Transverse colon (tissue), 4 donors: ENCODE data around the gene CAMTA1. TPM values are rescaled to one million over a fixed set of nuclear protein-coding genes. Genes with fewer than 3 reads are reported as not detected.
A peak's percentile ranks its signal among the peaks of the same experiment; 100 is the strongest.
"Not testable (repeated sequence)": the region's sequence is repeated elsewhere in the genome, so short reads cannot be mapped to it uniquely, and the experiment has no call there.

Source experiments
- DNase-seq: peaks from one replicate; pipeline ENCODE4 v3.0.0-alpha.2; 2019
- H3K27ac ChIP-seq, 4 donors: fragments of 200-600 bp; sonication (generic); 2 replicates each; pipeline ENCODE4 v1.5.1; 2016 to 2018; ENCODE audit warnings: inconsistent platforms in 4 of 4
- H3K27me3 ChIP-seq: fragments of 200-600 bp; sonication (generic); 2 replicates; pipeline ENCODE4 v1.5.1; 2017; ENCODE audit warnings: inconsistent platforms
- H3K36me3 ChIP-seq, 4 donors: fragments of 200-600 bp; sonication (generic); 2 replicates each; pipeline ENCODE4 v1.5.1; 2017 to 2019; ENCODE audit warnings: inconsistent platforms in 4 of 4
- H3K4me1 ChIP-seq, 4 donors: fragments of 200-600 bp; sonication (generic); 2 replicates each; pipeline ENCODE4 v1.5.1; 2017 to 2020; ENCODE audit warnings: inconsistent platforms in 4 of 4
- H3K4me3 ChIP-seq, 4 donors: fragments of 200-600 bp; sonication (generic); 1 replicate in 1 of 4; 2 replicates in 3 of 4; pipeline versions ENCODE4 v1.5.1 to v1.6.1; 2017 to 2019; ENCODE audit warnings: inconsistent platforms in 4 of 4
- H3K9me3 ChIP-seq, 2 donors: fragments of 200-600 bp; sonication (generic); 2 replicates each; pipeline ENCODE4 v1.5.1; 2017 to 2019; ENCODE audit warnings: inconsistent platforms in 2 of 2
- EP300 ChIP-seq: sonication (generic); formaldehyde crosslinking; IDR thresholded peaks from one replicate; pipeline ENCODE4 v1.6.1; 2017; ENCODE audit warnings: antibody characterized with exemption, low read depth
- POLR2AphosphoS5 ChIP-seq, 3 donors: sonication (generic); formaldehyde crosslinking; IDR thresholded peaks; one replicate each; pipeline ENCODE4 v1.6.1; 2016; ENCODE audit warnings: antibody characterized with exemption in 3 of 3
- WGBS, 2 donors: methylation state at CpG; one replicate each; pipeline ENCODE4 v1.1.5; 2018; ENCODE audit warnings: low coverage in 1 of 2; 5-methylcytosine and 5-hydroxymethylcytosine counted together
- in situ Hi-C, 4 donors: fragments of 200-750 bp; cut with MboI; loops; one replicate each; pipeline versions ENCODE4 v1.15.0 to v1.15.1; 2017; ENCODE audit warnings: low sequenced_read_pairs in 3 of 4, low pct_ligation_motif_present in 1 of 4, low pct_unique_long_range_greater_than_20kb in 1 of 4
- intact Hi-C: fragments of 100-400 bp; cut with DNase I; formaldehyde crosslinking; loops from one replicate; pipeline ENCODE4 v1.15.1; 2023; ENCODE audit warnings: low total_unique reads
- total RNA-seq, 4 donors: library from RNA; depleted of rRNA; stranded (reverse); fragments of >200 nt; gene quantifications; one replicate each; pipeline ENCODE4 v1.1.0, GENCODE V29; 2016
- TF ChIP-seq, protein P1 (sequence below), 5 experiments: fragments of 200-600 bp in 3 of 5; fragments of 450-650 bp in 2 of 5; sonication (generic) in 3 of 5; IDR thresholded peaks; 1 replicate in 2 of 5; 2 replicates in 3 of 5; pipeline ENCODE4 v1.5.1; 2016 to 2017; ENCODE audit warnings: antibody characterized with exemption in 5 of 5, inconsistent platforms in 3 of 5, mild to moderate bottlenecking in 2 of 5, moderate library complexity in 1 of 5

Gene CAMTA1, protein sequence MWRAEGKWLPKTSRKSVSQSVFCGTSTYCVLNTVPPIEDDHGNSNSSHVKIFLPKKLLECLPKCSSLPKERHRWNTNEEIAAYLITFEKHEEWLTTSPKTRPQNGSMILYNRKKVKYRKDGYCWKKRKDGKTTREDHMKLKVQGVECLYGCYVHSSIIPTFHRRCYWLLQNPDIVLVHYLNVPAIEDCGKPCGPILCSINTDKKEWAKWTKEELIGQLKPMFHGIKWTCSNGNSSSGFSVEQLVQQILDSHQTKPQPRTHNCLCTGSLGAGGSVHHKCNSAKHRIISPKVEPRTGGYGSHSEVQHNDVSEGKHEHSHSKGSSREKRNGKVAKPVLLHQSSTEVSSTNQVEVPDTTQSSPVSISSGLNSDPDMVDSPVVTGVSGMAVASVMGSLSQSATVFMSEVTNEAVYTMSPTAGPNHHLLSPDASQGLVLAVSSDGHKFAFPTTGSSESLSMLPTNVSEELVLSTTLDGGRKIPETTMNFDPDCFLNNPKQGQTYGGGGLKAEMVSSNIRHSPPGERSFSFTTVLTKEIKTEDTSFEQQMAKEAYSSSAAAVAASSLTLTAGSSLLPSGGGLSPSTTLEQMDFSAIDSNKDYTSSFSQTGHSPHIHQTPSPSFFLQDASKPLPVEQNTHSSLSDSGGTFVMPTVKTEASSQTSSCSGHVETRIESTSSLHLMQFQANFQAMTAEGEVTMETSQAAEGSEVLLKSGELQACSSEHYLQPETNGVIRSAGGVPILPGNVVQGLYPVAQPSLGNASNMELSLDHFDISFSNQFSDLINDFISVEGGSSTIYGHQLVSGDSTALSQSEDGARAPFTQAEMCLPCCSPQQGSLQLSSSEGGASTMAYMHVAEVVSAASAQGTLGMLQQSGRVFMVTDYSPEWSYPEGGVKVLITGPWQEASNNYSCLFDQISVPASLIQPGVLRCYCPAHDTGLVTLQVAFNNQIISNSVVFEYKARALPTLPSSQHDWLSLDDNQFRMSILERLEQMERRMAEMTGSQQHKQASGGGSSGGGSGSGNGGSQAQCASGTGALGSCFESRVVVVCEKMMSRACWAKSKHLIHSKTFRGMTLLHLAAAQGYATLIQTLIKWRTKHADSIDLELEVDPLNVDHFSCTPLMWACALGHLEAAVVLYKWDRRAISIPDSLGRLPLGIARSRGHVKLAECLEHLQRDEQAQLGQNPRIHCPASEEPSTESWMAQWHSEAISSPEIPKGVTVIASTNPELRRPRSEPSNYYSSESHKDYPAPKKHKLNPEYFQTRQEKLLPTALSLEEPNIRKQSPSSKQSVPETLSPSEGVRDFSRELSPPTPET (N-terminal part only)
- 100 to 1,000 TPM in 3 of 4 donors, 10 to 100 TPM in 1; 93.8 to 268 (median 130) TPM for total RNA-seq

DNA sequence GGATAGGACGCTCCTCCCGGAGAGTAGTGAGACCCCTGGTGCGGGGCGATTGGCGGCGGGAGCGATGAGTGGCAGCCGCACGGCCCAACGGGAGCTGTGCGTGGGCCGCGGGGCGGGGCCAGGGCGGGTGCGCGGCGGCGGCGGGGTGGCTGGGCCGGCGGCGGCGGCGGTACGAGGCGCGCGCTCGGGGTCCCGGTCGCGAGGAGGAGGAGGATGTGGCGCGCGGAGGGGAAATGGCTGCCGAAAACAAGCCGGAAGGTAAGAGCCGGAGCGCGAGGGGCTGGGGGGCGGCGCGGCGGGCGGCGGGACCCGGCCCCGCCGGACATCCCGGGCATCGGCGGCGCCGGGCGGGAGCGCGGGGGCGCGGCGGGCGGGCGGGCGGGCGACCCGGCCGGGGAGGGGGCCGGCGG, at the start of gene CAMTA1:
Gene CAMTA1 (plus strand): TSS at position 137 of the 410 bp plus-strand sequence. CDS start 77 bp downstream, at position 214.
- Histone ChIP-seq H3K27ac (peak within 1 kb of the TSS; percentile 97 to 100 (median 98)), H3K36me3 (no peaks in the 10 kb centered on the region), H3K27me3 (no peaks in the 10 kb centered on the region), H3K4me3 (peak within 1 kb of the TSS; percentile 88 to 99 (median 96)), H3K4me1 (peaks cover 4 to 30% (median 21%) of the 10 kb centered on the region in 4 donors), H3K9me3 (no peaks in the 10 kb centered on the region)
- TF ChIP-seq, protein P1, sequence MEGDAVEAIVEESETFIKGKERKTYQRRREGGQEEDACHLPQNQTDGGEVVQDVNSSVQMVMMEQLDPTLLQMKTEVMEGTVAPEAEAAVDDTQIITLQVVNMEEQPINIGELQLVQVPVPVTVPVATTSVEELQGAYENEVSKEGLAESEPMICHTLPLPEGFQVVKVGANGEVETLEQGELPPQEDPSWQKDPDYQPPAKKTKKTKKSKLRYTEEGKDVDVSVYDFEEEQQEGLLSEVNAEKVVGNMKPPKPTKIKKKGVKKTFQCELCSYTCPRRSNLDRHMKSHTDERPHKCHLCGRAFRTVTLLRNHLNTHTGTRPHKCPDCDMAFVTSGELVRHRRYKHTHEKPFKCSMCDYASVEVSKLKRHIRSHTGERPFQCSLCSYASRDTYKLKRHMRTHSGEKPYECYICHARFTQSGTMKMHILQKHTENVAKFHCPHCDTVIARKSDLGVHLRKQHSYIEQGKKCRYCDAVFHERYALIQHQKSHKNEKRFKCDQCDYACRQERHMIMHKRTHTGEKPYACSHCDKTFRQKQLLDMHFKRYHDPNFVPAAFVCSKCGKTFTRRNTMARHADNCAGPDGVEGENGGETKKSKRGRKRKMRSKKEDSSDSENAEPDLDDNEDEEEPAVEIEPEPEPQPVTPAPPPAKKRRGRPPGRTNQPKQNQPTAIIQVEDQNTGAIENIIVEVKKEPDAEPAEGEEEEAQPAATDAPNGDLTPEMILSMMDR (IDR thresholded peaks at IDR 0.05) = no peak
- TF ChIP-seq EP300 (no peak), POLR2AphosphoS5 (IDR thresholded peaks at IDR 0.05) (peak in 1 of 3 donors; percentile 41)
- DNase-seq = no peak
- in situ Hi-C loops = no loop called here
- WGBS, 2 donors = 1% methylated on average over 28 of the region's 69 CpGs; no CpG with 5 or more reads in 1 of the 2 donors
- intact Hi-C loops = no loop called here

DNA sequence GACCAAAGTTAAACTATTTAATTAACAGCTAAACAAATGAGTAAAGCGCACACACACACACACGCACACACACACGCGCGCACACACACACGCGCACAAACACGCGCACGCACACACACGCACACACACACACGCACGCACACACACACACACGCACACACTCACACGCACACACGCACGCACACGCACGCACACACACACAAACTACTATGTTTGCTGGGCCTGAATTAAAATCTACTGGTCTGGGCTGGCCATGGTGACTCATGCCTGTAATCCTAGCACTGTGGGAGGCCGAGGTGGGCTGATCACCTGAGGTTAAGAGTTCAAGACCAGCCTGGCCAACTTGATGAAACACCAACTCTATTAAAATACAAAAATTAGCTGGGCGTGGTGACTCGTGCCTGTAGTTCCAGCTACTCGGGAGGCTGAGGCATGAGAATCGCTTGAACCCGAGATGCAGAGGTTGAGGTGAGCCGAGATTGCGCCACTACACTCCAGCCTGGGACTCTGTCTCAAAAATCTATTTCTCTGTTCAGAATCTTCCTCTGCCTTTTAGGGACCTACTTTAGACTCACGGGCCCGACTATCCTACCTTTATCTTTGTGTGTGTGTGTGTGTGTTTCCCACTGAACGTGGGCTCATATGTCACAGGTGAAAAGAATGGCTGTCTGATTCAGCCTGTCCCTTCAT, 46.1 kb upstream of the CAMTA1 start:
- peaks cover 0 to 8% (median 4%) of the 10 kb centered on the region in 4 donors for H3K4me1 ChIP-seq
- no peak for DNase-seq
- H3K4me3 ChIP-seq = no peak overlapping the region
- H3K27ac ChIP-seq = no peak overlapping the region
- 82 to 100% methylated on average over 1 to 30 of the region's 30 CpGs for WGBS, 2 donors
- TF ChIP-seq EP300 (no peak), POLR2AphosphoS5 (IDR thresholded peaks at IDR 0.05) (no peak)
- no peaks in the 10 kb centered on the region for H3K9me3 ChIP-seq
- in situ Hi-C loops = loop anchor here (25.0 kb wide), 3 partner anchors 148 to 348 kb away; no protein-coding TSS in a partner anchor
- intact Hi-C loops = no loop called here
- H3K36me3 ChIP-seq = no peaks in the 10 kb centered on the region
- H3K27me3 ChIP-seq = no peaks in the 10 kb centered on the region

DNA sequence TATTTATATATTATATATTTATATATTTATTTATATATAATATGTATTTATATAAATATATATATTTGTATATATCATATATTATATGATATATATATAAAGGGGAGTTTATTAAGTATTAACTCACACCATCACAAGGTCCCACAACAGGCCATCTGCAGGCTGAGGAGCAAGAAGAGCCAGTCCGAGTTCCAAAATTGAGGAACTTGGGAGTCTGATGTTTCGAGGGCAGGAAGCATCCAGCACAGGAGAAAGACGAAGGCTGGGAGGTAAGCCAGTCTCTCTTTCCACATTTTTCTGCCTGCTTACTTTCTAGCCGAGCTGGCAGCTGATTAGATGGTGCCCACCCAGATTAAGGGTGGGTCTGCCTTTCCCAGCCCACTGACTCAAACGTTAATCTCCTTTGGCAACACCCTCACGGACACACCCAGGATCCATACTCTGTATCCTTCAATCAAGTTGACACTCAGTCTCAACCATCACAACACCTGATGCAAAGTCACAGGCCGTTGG, 42.5 kb upstream of the CAMTA1 start:
- H3K4me3 ChIP-seq, H3K27me3 ChIP-seq, intact Hi-C loops, H3K9me3 ChIP-seq, DNase-seq, H3K4me1 ChIP-seq, H3K36me3 ChIP-seq: not testable (repeated sequence)
- in situ Hi-C loops = loop anchor here (25.0 kb wide), 3 partner anchors 145 to 345 kb away; no protein-coding TSS in a partner anchor
- 66 to 73% methylated on average over 6 to 7 of the region's 7 CpGs for WGBS, 2 donors
- H3K27ac ChIP-seq = peak overlapping the region in 1 of 4 donors; percentile 72

DNA sequence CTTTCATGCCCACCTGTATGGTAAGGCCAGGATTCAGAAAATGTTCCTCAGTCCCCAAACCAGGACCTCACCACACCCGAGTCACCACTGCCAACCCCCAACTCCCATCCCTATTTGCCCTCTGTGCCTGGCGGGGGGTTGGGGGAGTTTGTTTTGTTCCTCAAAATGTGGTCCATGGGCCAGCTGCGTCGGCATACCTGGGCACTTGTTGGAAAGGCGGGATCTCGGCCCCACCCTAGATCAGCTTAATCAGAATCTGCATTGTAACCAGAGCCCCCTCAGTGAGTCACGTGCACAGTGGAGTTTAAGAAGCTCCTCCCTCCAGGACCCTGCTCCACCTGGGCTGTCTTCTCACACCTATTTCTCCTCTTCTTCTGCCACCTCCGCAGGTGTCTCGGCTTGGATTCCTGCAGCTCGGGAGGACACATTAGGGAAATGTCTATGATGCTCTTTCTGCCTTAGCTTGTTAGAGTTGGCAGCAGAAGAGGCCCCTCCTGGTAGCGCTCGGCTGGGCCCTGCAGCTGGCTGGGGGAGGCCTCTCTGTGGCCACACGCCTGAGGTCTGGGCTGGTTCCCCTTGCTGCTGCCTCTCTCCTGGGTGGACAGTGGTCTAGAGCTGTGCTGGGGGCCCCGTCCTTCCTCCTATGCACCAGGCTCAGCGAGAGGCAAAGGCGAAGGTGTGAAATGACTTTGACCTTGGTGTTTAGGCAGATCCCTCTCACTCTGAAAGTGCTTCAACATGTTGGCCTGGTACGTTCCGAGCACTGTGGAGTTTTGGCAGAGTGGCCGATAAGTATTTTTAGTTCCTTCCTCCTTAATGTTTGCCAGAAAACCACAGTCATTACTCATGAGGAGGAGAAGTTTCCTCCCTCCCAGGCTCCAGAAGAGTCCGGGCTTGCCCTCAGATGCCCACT, 41.8 kb upstream of the CAMTA1 start:
- no peaks in the 10 kb centered on the region for H3K27me3 ChIP-seq
- TF ChIP-seq EP300 = no peak
- peak in 1 of 3 donors; percentile 43 for TF ChIP-seq POLR2AphosphoS5 (IDR thresholded peaks at IDR 0.05)
- in situ Hi-C loops (loop anchor here (25.0 kb wide), 3 partner anchors 144 to 344 kb away; no protein-coding TSS in a partner anchor), intact Hi-C loops (no loop called here)
- peak overlapping the region; percentile 59 to 75 (median 72) for H3K27ac ChIP-seq
- peaks cover 0 to 8% (median 6%) of the 10 kb centered on the region in 4 donors for H3K4me1 ChIP-seq
- WGBS, 2 donors = 40 to 50% methylated on average over 2 to 20 of the region's 20 CpGs
- peak; percentile 14 for DNase-seq
- no peak overlapping the region for H3K4me3 ChIP-seq
- H3K9me3 ChIP-seq = no peaks in the 10 kb centered on the region
- no peaks in the 10 kb centered on the region for H3K36me3 ChIP-seq
